Measurements from ENCODE around the gene GORASP1. TPM values are rescaled to one million over a fixed set of nuclear protein-coding genes. Genes with fewer than 3 reads are reported as not detected.

The GORASP1 gene
- 26.3 TPM for polyA plus RNA-seq (2013, experiment 1 of 2)
- polyA plus RNA-seq (2013, experiment 2 of 2) = 24.9 TPM

DNA sequence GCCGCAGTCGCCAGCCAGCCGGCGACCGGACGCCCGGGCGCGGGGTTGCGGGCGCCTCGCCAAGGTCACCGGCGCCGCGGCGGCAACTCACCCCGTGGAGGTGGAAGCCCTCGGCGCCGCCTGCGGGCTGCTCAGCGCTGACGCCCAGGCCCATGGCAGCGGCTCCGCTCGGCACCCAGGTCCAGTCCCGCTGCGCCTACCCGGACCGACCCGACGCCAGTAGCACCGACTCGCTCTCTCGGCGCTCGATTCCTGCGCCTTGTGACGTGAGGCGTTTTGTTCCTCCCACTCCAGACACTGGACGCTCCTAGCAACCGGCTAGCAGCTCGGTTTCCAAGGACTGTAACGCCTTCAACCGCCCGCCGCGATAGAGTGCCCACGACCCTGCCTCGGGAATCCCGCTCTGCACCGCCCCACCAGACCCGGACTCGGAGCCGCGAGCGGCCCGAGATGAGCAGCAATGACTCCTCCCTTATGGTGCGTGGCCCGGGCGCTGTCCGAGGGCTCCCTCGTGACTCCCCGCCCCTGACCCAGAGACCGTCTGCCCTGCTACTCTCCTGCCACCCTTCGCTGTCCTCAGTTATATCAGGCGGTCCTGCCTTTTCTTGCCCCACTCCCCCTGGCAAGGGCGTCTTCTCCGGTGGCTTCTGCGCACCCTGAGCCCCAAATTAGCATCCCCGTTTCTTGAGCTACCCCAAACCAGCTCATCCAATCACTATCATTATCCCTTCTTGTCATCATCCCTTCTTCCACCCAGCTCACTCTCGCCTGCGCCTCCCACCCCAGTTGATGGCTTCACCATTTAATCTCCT lies at the start of gene GORASP1, which contains the start of gene TTC21A:
Gene GORASP1 (minus strand): TSS at position 240 of the 812 bp plus-strand sequence. CDS start 86 bp downstream, at position 154.
Gene TTC21A (plus strand): TSS at position 293 of the 812 bp plus-strand sequence. CDS start 158 bp downstream, at position 451.
- Histone ChIP-seq H2AK5ac (ENCODE audit: low read length, severe bottlenecking) (no peak within 1 kb of the TSS), H3K14ac (ENCODE audit: low read length in 2 of 2) (peak within 1 kb of the TSS in 1 of 2 experiments; percentile 91), H3K4ac (ENCODE audit: low read depth in 1 of 2, low read length in 2 of 2) (peak within 1 kb of the TSS; percentile 76 to 86), H3K9me3 (ENCODE audit: control insufficient read depth, low read length) (no peaks in the 10 kb centered on the region), H2BK120ac (ENCODE audit: low read depth, low read length) (peak within 1 kb of the TSS; percentile 95), H3K9ac (ENCODE audit: low read length) (peak within 1 kb of the TSS; percentile 98), H4K8ac (ENCODE audit: low read length) (peak within 1 kb of the TSS; percentile 62), H3K4me3 (ENCODE audit: insufficient read depth in 1 of 2, low read depth in 1 of 2, low read length in 2 of 2) (peak within 1 kb of the TSS; percentile 87 to 98), H2BK12ac (ENCODE audit: low read length in 2 of 2) (peak within 1 kb of the TSS in 1 of 2 experiments; percentile 68), H2BK5ac (ENCODE audit: low read depth, low read length, poor library complexity, severe bottlenecking) (peak within 1 kb of the TSS; percentile 37), H3K27me3 (ENCODE audit: control insufficient read depth in 1 of 2, insufficient read depth in 1 of 2, low read length in 2 of 2) (no peaks in the 10 kb centered on the region), H3K36me3 (ENCODE audit: control insufficient read depth in 1 of 2, insufficient read depth in 2 of 2, low read depth in 1 of 2, low read length in 2 of 2) (peaks cover 21 to 29% of the 10 kb centered on the region in 2 experiments), H3K23ac (ENCODE audit: low read length in 2 of 2) (peak within 1 kb of the TSS in 1 of 2 experiments; percentile 65), H3K18ac (ENCODE audit: low read depth in 1 of 2, low read length in 2 of 2) (peak within 1 kb of the TSS; percentile 81 to 88), H4K91ac (ENCODE audit: low read length) (peak within 1 kb of the TSS; percentile 70), H3K4me1 (ENCODE audit: control insufficient read depth, insufficient read depth, low read depth, low read length) (peaks cover 22% of the 10 kb centered on the region), H3K79me1 (replicated peaks; ENCODE audit: low read length, poor library complexity, severe bottlenecking) (peaks cover 30% of the 10 kb centered on the region), H3K4me2 (ENCODE audit: low read length, poor library complexity, severe bottlenecking) (peak within 1 kb of the TSS; percentile 78), H2BK15ac (ENCODE audit: low read depth, poor library complexity, severe bottlenecking) (peak within 1 kb of the TSS; percentile 89), H2AFZ (ENCODE audit: low read depth, low read length) (peak within 1 kb of the TSS; percentile 72), H3K27ac (ENCODE audit: low read length, poor library complexity, severe bottlenecking) (no peak within 1 kb of the TSS)
- peak; percentile 95 for DNase-seq
- WGBS = 1% methylated on average over 74 of the region's 74 CpGs

DNA sequence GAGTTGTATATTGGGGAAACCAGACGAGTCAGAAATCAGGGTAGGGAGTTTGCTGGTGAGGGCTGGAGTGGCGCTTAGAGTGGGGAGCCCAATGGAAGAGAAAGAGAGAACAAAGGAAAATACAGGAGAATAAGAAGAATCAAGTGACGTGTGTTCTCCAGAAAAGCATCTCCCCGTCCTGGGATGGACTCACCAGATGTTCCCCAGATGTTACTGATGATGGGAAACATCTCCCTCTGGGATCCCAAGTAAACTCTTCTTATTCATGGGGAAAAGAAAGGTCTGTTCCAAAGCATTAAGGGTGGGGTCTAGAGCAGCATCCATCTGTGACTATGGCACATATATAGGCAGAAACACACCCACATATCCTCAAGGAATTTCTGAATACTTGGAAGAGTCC lies 49.0 kb upstream of the GORASP1 start:
- 77% methylated on average over 4 of the region's 4 CpGs for WGBS
- H4K91ac ChIP-seq (ENCODE audit: low read length) = no peak overlapping the region

DNA sequence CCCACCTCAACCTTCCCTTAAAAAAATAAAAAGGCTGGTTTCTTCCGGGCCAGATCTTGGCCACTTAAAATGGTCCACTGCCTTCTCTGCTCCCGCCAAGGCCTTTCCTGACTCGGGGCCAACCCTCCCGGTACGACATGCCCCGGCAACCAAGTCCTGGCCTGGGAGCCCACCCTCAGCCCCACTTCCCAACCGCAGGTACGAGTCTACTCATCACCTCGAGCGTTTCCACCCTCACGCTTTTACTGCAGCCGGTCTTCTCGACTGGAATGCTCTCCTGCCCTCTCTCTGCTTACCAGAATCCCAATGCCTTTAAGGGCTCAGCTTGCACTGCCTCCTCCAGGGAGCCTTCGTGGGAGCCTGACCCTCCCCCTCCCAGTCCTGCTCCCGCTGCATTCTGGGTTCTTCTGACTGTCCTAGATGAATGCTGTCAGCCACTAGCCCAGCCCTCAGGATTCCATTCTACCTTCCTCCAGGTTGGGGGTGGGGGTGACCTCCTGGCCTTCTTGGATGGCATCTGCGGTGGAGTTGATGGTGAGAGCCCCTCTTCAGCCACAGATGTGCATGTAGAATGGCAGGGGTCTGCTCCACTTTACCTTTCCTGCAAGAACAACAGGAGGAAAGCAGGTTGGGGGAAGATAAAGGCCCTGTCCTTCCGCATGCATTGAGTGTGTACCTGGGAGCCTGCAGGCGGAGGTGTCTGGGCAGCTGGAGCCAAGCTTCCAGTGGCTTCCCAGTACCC lies 47.0 kb upstream of the GORASP1 start:
- Histone ChIP-seq H3K79me1 (replicated peaks; ENCODE audit: low read length, poor library complexity, severe bottlenecking) (no peaks in the 10 kb centered on the region), H2BK15ac (ENCODE audit: low read depth, poor library complexity, severe bottlenecking) (peak overlapping the region; percentile 17), H3K14ac (ENCODE audit: low read length in 2 of 2) (no peak overlapping the region), H3K4ac (ENCODE audit: low read depth in 1 of 2, low read length in 2 of 2) (peak overlapping the region; percentile 58 to 87), H4K8ac (ENCODE audit: low read length) (peak overlapping the region; percentile 79), H2BK12ac (ENCODE audit: low read length in 2 of 2) (peak overlapping the region in 1 of 2 experiments; percentile 87), H3K27me3 (ENCODE audit: control insufficient read depth in 1 of 2, insufficient read depth in 1 of 2, low read length in 2 of 2) (peaks cover 0 to 10% of the 10 kb centered on the region in 2 experiments), H3K27ac (ENCODE audit: low read length, poor library complexity, severe bottlenecking) (peak overlapping the region; percentile 78), H2AFZ (ENCODE audit: low read depth, low read length) (no peak overlapping the region), H2AK5ac (ENCODE audit: low read length, severe bottlenecking) (no peak overlapping the region), H3K36me3 (ENCODE audit: control insufficient read depth in 1 of 2, insufficient read depth in 2 of 2, low read depth in 1 of 2, low read length in 2 of 2) (no peaks in the 10 kb centered on the region), H3K23ac (ENCODE audit: low read length in 2 of 2) (no peak overlapping the region), H3K4me1 (ENCODE audit: control insufficient read depth, insufficient read depth, low read depth, low read length) (peaks cover 23% of the 10 kb centered on the region), H2BK5ac (ENCODE audit: low read depth, low read length, poor library complexity, severe bottlenecking) (no peak overlapping the region), H3K9me3 (ENCODE audit: control insufficient read depth, low read length) (no peaks in the 10 kb centered on the region), H3K4me2 (ENCODE audit: low read length, poor library complexity, severe bottlenecking) (peak overlapping the region; percentile 54), H3K4me3 (ENCODE audit: insufficient read depth in 1 of 2, low read depth in 1 of 2, low read length in 2 of 2) (peak overlapping the region in 1 of 2 experiments; percentile 48), H3K18ac (ENCODE audit: low read depth in 1 of 2, low read length in 2 of 2) (peak overlapping the region; percentile 16 to 58), H3K9ac (ENCODE audit: low read length) (peak overlapping the region; percentile 47), H4K91ac (ENCODE audit: low read length) (peak overlapping the region; percentile 86), H2BK120ac (ENCODE audit: low read depth, low read length) (peak overlapping the region; percentile 90)
- WGBS = 19% methylated on average over 15 of the region's 18 CpGs
- peak; percentile 79 for DNase-seq

More for the DNA sequence above, 49.0 kb upstream of the GORASP1 start:
- Histone ChIP-seq H2BK5ac (ENCODE audit: low read depth, low read length, poor library complexity, severe bottlenecking) (no peak overlapping the region), H3K4me1 (ENCODE audit: control insufficient read depth, insufficient read depth, low read depth, low read length) (peaks cover 11% of the 10 kb centered on the region), H2BK120ac (ENCODE audit: low read depth, low read length) (no peak overlapping the region), H3K14ac (ENCODE audit: low read length in 2 of 2) (no peak overlapping the region), H3K23ac (ENCODE audit: low read length in 2 of 2) (no peak overlapping the region), H2BK12ac (ENCODE audit: low read length in 2 of 2) (peak overlapping the region in 1 of 2 experiments; percentile 47), H3K9me3 (ENCODE audit: control insufficient read depth, low read length) (no peaks in the 10 kb centered on the region), H3K18ac (ENCODE audit: low read depth in 1 of 2, low read length in 2 of 2) (no peak overlapping the region), H3K4me3 (ENCODE audit: insufficient read depth in 1 of 2, low read depth in 1 of 2, low read length in 2 of 2) (no peak overlapping the region), H2AK5ac (ENCODE audit: low read length, severe bottlenecking) (no peak overlapping the region), H3K4me2 (ENCODE audit: low read length, poor library complexity, severe bottlenecking) (no peak overlapping the region), H3K27me3 (ENCODE audit: control insufficient read depth in 1 of 2, insufficient read depth in 1 of 2, low read length in 2 of 2) (peaks cover 0 to 10% of the 10 kb centered on the region in 2 experiments), H3K79me1 (replicated peaks; ENCODE audit: low read length, poor library complexity, severe bottlenecking) (no peaks in the 10 kb centered on the region), H3K9ac (ENCODE audit: low read length) (no peak overlapping the region), H3K36me3 (ENCODE audit: control insufficient read depth in 1 of 2, insufficient read depth in 2 of 2, low read depth in 1 of 2, low read length in 2 of 2) (no peaks in the 10 kb centered on the region), H3K27ac (ENCODE audit: low read length, poor library complexity, severe bottlenecking) (no peak overlapping the region), H2BK15ac (ENCODE audit: low read depth, poor library complexity, severe bottlenecking) (no peak overlapping the region), H2AFZ (ENCODE audit: low read depth, low read length) (no peak overlapping the region), H4K8ac (ENCODE audit: low read length) (no peak overlapping the region), H3K4ac (ENCODE audit: low read depth in 1 of 2, low read length in 2 of 2) (no peak overlapping the region)
- no peak for DNase-seq
